HAP-1 (cell line): ENCODE results near the gene SRI.
"Not testable (repeated sequence)": the region's sequence is repeated elsewhere in the genome, so short reads cannot be mapped to it uniquely, and the experiment has no call there.

Experiments used
- DNase-seq, 2 experiments: peaks; one replicate each; pipeline ENCODE4 v3.0.0-alpha.2; 2016 to 2020; ENCODE audit warnings: low spot score in 2 of 2
- H3K27me3 ChIP-seq: fragments of 250-450 bp; sonication (Bioruptor Pico); 2 replicates; pipeline ENCODE4 v1.5.1; 2020; ENCODE audit warnings: low read depth, mild to moderate bottlenecking, moderate library complexity
- H3K36me3 ChIP-seq: fragments of 250-450 bp; sonication (Bioruptor Pico); replicated peaks from 2 replicates; pipeline ENCODE4 v1.5.1; 2020; ENCODE audit warnings: mild to moderate bottlenecking
- H3K4me1 ChIP-seq: fragments of 250-450 bp; sonication (Bioruptor Pico); 2 replicates; pipeline ENCODE4 v1.5.1; 2020; ENCODE audit warnings: mild to moderate bottlenecking
- H3K4me3 ChIP-seq: fragments of 250-450 bp; sonication (Bioruptor Pico); 2 replicates; pipeline ENCODE4 v1.5.1; 2020; ENCODE audit warnings: mild to moderate bottlenecking, moderate library complexity
- H3K9me3 ChIP-seq: fragments of 250-450 bp; sonication (Bioruptor Pico); 2 replicates; pipeline ENCODE4 v1.5.1; 2020; ENCODE audit warnings: mild to moderate bottlenecking, moderate library complexity
- in situ Hi-C: fragments of 300-500 bp; cut with MboI; formaldehyde crosslinking; loops from 3 replicates; pipeline ENCODE4 v1.14.3; 2020; ENCODE audit warnings: low sequenced_read_pairs, inconsistent platforms, mixed read lengths

Gene SRI

GRCh38 chr7:88191911-88192310 is 27.9 kb downstream of the SRI start:
- no peak for DNase-seq
- H3K4me3 ChIP-seq = no peak overlapping the region

GRCh38 chr7:88185650-88186049 is 34.2 kb downstream of the SRI start:
- Histone ChIP-seq H3K27me3 (no peaks in the 10 kb centered on the region), H3K4me1 (no peaks in the 10 kb centered on the region), H3K4me3 (no peak overlapping the region), H3K36me3 (no peaks in the 10 kb centered on the region), H3K9me3 (no peaks in the 10 kb centered on the region)
- in situ Hi-C loops = no loop called here
- no peak for DNase-seq

More at GRCh38 chr7:88191911-88192310, 27.9 kb downstream of the SRI start:
- no peaks in the 10 kb centered on the region for H3K4me1 ChIP-seq
- H3K9me3 ChIP-seq = no peaks in the 10 kb centered on the region
- H3K27me3 ChIP-seq = no peaks in the 10 kb centered on the region
- no peaks in the 10 kb centered on the region for H3K36me3 ChIP-seq
- in situ Hi-C loops = no loop called here

GRCh38 chr7:88184848-88185304 is 35.0 kb downstream of the SRI start:
- Histone ChIP-seq H3K27me3 (no peaks in the 10 kb centered on the region), H3K4me1 (no peaks in the 10 kb centered on the region; the same call in 1 of the 2 replicates), H3K9me3 (no peaks in the 10 kb centered on the region), H3K4me3 (no peak overlapping the region), H3K36me3 (no peaks in the 10 kb centered on the region)
- in situ Hi-C loops = no loop called here
- DNase-seq = no peak

GRCh38 chr7:88183051-88183450 is 36.8 kb downstream of the SRI start:
- in situ Hi-C loops = no loop called here
- H3K4me1 ChIP-seq = peaks cover 10% of the 10 kb centered on the region

GRCh38 chr7:88176190-88176589 is 43.6 kb downstream of the SRI start:
- in situ Hi-C loops = no loop called here
- no peaks in the 10 kb centered on the region for H3K9me3 ChIP-seq
- H3K4me3 ChIP-seq = no peak overlapping the region
- DNase-seq = no peak
- H3K4me1 ChIP-seq = peaks cover 10% of the 10 kb centered on the region
- H3K36me3 ChIP-seq = no peaks in the 10 kb centered on the region
- H3K27me3 ChIP-seq = no peaks in the 10 kb centered on the region

More at GRCh38 chr7:88183051-88183450, 36.8 kb downstream of the SRI start:
- Histone ChIP-seq H3K4me3 (no peak overlapping the region), H3K9me3 (no peaks in the 10 kb centered on the region), H3K27me3 (no peaks in the 10 kb centered on the region), H3K36me3 (no peaks in the 10 kb centered on the region)
- no peak for DNase-seq

- no peak for DNase-seq
- no peaks in the 10 kb centered on the region for H3K4me1 ChIP-seq
- no peak overlapping the region for H3K4me3 ChIP-seq
- no peaks in the 10 kb centered on the region for H3K27me3 ChIP-seq
- no peaks in the 10 kb centered on the region for H3K9me3 ChIP-seq
- H3K36me3 ChIP-seq = no peaks in the 10 kb centered on the region
- in situ Hi-C loops = no loop called here
These were observed 47.0 kb downstream of the SRI start for GRCh38 chr7:88172842-88173241.

GRCh38 chr7:88169717-88170320 is 50.0 kb downstream of the SRI start:
- Histone ChIP-seq H3K36me3 (no peaks in the 10 kb centered on the region), H3K27me3 (no peaks in the 10 kb centered on the region), H3K9me3 (no peaks in the 10 kb centered on the region), H3K4me1 (no peaks in the 10 kb centered on the region), H3K4me3 (no peak overlapping the region)
- DNase-seq = peak in 1 of 2 experiments; percentile 42
- in situ Hi-C loops = no loop called here

- no peaks in the 10 kb centered on the region for H3K27me3 ChIP-seq
- no peak overlapping the region for H3K4me3 ChIP-seq
- no peaks in the 10 kb centered on the region for H3K9me3 ChIP-seq
- H3K4me1 ChIP-seq = no peaks in the 10 kb centered on the region
- in situ Hi-C loops = no loop called here
- no peak for DNase-seq
- H3K36me3 ChIP-seq = no peaks in the 10 kb centered on the region
These were observed 52.1 kb downstream of the SRI start for GRCh38 chr7:88167721-88168120.

GRCh38 chr7:88167223-88167622 is 52.6 kb downstream of the SRI start:
- H3K27me3 ChIP-seq = no peaks in the 10 kb centered on the region
- in situ Hi-C loops = no loop called here
- DNase-seq = no peak
- H3K9me3 ChIP-seq = no peaks in the 10 kb centered on the region
- H3K36me3 ChIP-seq = no peaks in the 10 kb centered on the region
- no peaks in the 10 kb centered on the region for H3K4me1 ChIP-seq
- H3K4me3 ChIP-seq = no peak overlapping the region

- in situ Hi-C loops = no loop called here
These were observed 54.1 kb downstream of the SRI start for GRCh38 chr7:88165697-88166096.

GRCh38 chr7:88159741-88160140 is 60.1 kb downstream of the SRI start:
- H3K36me3 ChIP-seq, H3K4me3 ChIP-seq, H3K27me3 ChIP-seq, H3K4me1 ChIP-seq, H3K9me3 ChIP-seq, in situ Hi-C loops, DNase-seq: not testable (repeated sequence)

More at GRCh38 chr7:88165697-88166096, 54.1 kb downstream of the SRI start:
- no peaks in the 10 kb centered on the region for H3K4me1 ChIP-seq
- H3K36me3 ChIP-seq = no peaks in the 10 kb centered on the region
- no peaks in the 10 kb centered on the region for H3K27me3 ChIP-seq
- DNase-seq = no peak
- H3K4me3 ChIP-seq = no peak overlapping the region
- H3K9me3 ChIP-seq = no peaks in the 10 kb centered on the region

- in situ Hi-C loops = no loop called here
- Histone ChIP-seq H3K9me3 (no peaks in the 10 kb centered on the region), H3K27me3 (no peaks in the 10 kb centered on the region), H3K36me3 (no peaks in the 10 kb centered on the region), H3K4me1 (no peaks in the 10 kb centered on the region), H3K4me3 (no peak overlapping the region)
- no peak for DNase-seq
These were observed 63.5 kb downstream of the SRI start for GRCh38 chr7:88156356-88156755.

GRCh38 chr7:88155756-88156155 is 64.1 kb downstream of the SRI start:
- Histone ChIP-seq H3K27me3 (no peaks in the 10 kb centered on the region), H3K36me3 (no peaks in the 10 kb centered on the region), H3K4me3 (no peak overlapping the region), H3K9me3 (no peaks in the 10 kb centered on the region), H3K4me1 (no peaks in the 10 kb centered on the region)
- in situ Hi-C loops = no loop called here
- no peak for DNase-seq
